ENCODE measurements around the gene BRPF1. TPM values are rescaled to one million over a fixed set of nuclear protein-coding genes. Genes with fewer than 3 reads are reported as not detected.

Gene BRPF1
- polyA plus RNA-seq, 1 donor: 11.7 TPM

- DNase-seq (ENCODE audit: low read depth): no peak
Observed at GRCh38 chr3:9786825-9787669, 55.5 kb downstream of the BRPF1 start.

DNA sequence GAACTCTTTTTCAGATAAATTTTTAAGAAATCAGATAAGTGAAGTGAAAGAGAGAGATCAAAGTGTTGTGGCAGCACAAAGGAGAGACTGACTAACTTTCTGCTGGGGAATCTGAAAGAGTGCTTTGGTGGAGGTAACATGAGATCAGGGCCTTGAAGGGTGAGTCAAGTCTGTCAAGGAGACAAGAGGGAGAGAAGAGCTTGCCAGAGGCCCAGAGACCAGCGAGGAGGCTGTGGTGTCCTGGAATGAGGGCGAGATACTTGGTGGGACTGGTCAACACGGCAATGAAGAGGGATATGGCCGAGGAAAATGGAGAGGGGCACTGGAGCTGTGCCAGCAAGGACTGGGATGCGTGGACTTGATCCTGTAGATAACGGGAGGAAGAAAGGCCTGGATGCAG, 56.2 kb downstream of the BRPF1 start:
- no peak for DNase-seq (ENCODE audit: low read depth)

DNA sequence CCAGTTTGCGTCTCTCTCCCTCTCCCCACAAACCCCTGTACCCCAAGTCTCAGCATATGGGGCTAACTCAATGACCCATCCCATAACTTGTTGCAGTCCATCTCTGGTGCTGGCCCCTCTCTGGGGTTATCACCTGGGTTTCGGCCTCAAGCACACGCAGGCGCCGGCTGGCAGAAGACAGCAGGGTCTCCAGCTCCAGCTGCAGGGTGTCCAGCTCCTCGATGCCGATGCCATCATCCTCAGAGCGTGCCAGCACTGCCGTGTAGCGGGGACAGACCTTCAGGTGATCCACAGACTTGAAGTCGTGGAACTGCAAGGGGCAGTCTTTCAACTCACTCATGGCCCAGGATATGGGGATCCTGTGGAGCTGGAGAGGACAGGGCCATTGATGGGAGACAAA, 59.6 kb downstream of the BRPF1 start:
- DNase-seq (ENCODE audit: low read depth): no peak

DNA sequence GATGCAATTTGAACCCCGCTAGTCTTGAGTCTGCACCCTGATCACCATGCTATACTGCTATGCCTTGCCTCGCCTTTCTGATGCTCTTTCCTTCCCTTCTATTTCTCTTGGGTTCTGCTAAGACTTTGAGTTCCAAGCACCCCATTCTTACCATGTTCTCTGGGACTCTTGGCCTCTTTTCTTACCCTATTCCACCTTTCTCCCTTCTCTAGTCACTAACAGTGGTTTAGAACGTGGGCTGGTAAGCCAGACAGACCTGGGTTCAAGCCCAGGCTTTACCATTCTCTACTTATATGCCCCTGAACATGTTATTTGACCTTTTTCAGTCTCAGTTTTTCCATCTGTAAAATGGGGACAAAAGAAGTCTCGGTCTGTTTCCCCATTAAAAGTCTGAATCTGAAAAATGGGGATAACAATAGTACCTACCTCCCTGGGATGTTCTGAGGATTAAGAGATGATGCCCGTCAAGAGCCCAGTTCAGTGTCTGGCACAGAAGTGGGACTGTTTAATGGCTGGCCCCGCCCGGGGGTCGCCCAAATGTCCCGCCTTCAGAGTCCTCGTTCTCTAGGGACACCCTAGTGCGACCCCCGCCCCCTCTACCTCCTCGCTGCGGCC, 60.4 kb downstream of the BRPF1 start:
- no peak for DNase-seq (ENCODE audit: low read depth)

DNA sequence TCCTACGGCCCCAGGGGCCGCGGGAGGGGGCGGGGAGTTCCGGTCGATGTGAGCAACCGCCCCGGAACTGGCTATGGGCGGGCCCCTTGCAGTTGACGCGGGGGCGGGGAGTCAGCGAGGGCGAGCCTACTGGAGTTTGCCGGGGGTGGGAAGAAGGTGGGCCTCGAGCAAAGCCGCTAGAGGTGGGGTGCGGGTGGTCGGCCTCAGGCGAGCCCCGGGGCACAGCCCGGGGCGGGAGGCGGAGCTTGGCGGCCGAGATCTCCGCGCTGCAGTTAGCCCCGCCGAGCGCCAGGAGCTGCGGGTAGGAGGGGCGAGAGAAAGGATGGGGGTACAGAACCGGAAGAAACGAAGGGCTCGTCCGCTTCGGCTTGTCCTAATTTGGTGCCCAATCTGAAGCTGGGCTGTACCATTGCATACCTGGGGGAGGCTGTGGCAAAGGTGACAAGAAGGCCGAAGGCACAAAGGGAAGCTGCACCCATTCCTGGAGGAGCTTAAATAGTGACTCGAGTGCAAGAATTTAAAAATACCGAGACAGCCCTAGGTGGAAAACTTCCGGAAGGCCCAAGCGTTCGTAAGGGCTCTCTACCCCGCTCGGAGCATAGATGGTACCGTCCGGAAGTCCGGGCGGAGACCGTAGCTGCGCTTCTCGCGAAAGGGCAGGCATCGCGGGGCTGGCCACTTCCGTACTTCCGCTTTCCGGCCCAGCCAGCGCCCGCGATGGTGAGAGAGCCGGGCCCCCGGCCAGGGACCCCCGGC, 61.0 kb downstream of the BRPF1 start, which contains the start of the genes ARPC4 and TADA3:
TSS of gene ARPC4 (plus strand) at position 678 of the 756 bp plus-strand sequence. CDS start at position 718, 40 bp downstream.
TSS of gene TADA3 (minus strand) at position 69 of the 756 bp plus-strand sequence. CDS start 1,007 bp downstream, outside the sequence.
- peak; percentile 93 for DNase-seq (ENCODE audit: low read depth)

GRCh38 chr3:9793161-9793781, 61.7 kb downstream of the BRPF1 start:
- no peak for DNase-seq (ENCODE audit: low read depth)

DNA sequence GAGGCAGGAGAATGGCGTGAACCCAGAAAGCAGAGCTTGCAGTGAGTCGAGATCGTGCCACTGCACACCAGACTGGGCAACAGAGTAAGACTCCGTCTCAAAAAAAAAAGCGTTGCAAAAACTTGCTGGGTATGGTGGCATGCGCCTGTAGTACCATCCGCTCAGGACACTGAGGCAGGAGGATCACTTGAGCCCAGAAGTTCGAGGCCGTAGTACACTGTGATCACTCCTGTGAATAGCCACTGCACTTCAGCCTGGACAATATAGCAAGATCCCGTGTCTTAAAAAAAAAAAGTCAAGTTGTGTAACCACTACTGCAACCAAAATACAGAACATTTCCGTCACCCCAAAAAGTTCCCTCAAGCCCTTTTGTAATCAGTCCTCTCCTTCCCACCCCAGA, 62.9 kb downstream of the BRPF1 start:
- DNase-seq (ENCODE audit: low read depth): no peak

- DNase-seq (ENCODE audit: low read depth): no peak
Observed at GRCh38 chr3:9795207-9795606, 63.7 kb downstream of the BRPF1 start.

DNA sequence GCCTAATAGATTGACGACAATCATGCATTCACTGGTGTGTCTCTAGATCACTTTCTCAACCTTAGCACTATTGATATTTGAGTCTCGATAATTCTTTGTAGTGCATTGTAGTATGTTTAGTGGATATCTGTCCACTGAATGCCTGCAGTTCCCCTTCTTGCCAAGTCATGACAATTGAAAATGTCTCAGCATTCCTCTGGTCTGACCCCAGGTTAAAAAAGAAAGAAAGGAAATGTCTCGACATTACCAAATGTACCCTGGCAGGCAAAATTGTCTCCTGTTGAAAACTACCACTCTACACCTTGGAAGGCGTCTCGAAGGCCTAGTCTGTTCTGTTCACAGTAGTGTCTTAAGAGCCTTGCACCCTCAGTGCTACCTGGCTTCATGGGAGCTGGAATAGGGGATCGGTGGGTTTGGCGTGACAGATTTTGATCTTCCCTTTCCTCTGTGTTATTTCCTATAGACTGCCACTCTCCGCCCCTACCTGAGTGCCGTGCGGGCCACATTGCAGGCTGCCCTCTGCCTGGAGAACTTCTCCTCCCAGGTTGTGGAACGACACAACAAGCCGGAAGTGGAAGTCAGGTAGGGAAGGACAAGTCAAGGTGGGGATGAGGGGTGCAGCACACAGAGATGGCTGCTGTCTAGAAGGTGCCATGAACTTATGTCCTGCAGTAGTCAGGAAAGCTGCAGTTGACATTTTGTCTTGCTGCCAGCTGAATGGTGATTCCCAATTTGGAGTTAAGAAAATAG, 65.8 kb downstream of the BRPF1 start:
- DNase-seq (ENCODE audit: low read depth): no peak

Other genes with a start within 250 kb of the BRPF1 start
- 0.05 TPM for gene LHFPL4, start 177.9 kb upstream of the BRPF1 start, polyA plus RNA-seq (ENCODE audit: insufficient read length)
- 19.1 TPM for gene MTMR14, start 82.2 kb upstream of the BRPF1 start, polyA plus RNA-seq (ENCODE audit: insufficient read length)
- gene CPNE9, start 27.9 kb upstream of the BRPF1 start, polyA plus RNA-seq (ENCODE audit: insufficient read length): not detected
- 30.0 TPM for gene OGG1, start 18.2 kb downstream of the BRPF1 start, polyA plus RNA-seq (ENCODE audit: insufficient read length)
- 11.9 TPM for gene CAMK1, start 38.2 kb downstream of the BRPF1 start, polyA plus RNA-seq (ENCODE audit: insufficient read length)
- gene TADA3, start 60.7 kb downstream of the BRPF1 start, polyA plus RNA-seq (ENCODE audit: insufficient read length): 61.8 TPM
- gene ARPC4, start 61.3 kb downstream of the BRPF1 start, polyA plus RNA-seq (ENCODE audit: insufficient read length): 75.6 TPM
- 35.6 TPM for gene TTLL3, start 78.5 kb downstream of the BRPF1 start, polyA plus RNA-seq (ENCODE audit: insufficient read length)
- gene RPUSD3, start 112.3 kb downstream of the BRPF1 start, polyA plus RNA-seq (ENCODE audit: insufficient read length): 29.7 TPM
- 0.22 TPM for gene CIDEC, start 148.5 kb downstream of the BRPF1 start, polyA plus RNA-seq (ENCODE audit: insufficient read length)
- gene JAGN1, start 158.9 kb downstream of the BRPF1 start, polyA plus RNA-seq (ENCODE audit: insufficient read length): 31.7 TPM
- gene IL17RE, start 171.1 kb downstream of the BRPF1 start, polyA plus RNA-seq (ENCODE audit: insufficient read length): 1.8 TPM
- 28.4 TPM for gene IL17RC, start 185.4 kb downstream of the BRPF1 start, polyA plus RNA-seq (ENCODE audit: insufficient read length)
- 36.7 TPM for gene CRELD1, start 202.1 kb downstream of the BRPF1 start, polyA plus RNA-seq (ENCODE audit: insufficient read length)
- gene PRRT3, start 220.7 kb downstream of the BRPF1 start, polyA plus RNA-seq (ENCODE audit: insufficient read length): 2.3 TPM

Data from forelimb muscle (tissue), 1 donor.